HG03060 (cell line): Measurements from ENCODE around the gene PRLR.

ENCODE experiments used
- ATAC-seq: cut with Tn5 transposase; IDR thresholded peaks from one replicate; pipeline ENCODE4 v1.9.1; 2021; ENCODE audit warnings: low read depth, moderate number of reproducible peaks; ENCODE audit not compliant: unreplicated experiment

The PRLR gene

DNA sequence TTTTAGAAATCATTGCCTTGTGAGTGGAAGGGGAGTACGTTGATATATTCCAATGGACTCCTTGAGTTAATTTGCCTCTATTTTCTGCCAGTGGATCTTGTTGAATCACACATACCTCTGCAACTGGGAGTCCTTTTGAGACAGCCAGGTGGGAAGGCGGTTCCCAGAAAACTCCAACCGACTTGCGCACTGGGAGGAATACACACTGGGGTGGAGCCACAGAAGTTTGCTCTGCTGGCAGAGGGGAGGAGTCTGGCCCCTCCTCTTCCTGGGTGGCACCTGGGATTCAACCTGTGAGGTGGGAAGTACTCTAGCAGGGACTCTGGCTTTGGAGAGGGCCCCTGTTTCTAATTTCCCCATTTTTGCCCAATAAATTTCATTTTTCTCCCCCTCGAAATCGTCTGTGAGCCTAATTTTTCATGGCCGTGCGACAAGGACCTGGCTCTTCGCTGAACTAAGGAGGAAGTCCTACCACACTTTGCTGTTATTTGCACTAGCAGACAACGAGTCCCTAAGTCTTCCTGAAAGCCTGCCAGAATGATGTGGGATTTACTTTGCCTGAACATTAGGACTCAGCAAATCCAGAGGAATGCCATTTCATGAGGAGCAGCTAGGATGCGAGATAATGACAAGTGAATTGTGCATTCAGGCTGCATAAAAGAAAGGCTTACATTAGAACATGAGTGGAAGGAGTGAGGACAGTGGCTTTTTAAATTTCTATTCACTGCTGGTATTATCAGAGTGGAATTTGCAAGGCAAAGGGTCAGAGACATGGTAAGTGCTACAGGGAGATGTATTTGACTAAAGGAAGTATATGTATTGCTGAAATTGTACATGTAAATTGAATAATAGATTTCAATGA lies 67.2 kb downstream of the PRLR start:
- ATAC-seq: no peak

DNA sequence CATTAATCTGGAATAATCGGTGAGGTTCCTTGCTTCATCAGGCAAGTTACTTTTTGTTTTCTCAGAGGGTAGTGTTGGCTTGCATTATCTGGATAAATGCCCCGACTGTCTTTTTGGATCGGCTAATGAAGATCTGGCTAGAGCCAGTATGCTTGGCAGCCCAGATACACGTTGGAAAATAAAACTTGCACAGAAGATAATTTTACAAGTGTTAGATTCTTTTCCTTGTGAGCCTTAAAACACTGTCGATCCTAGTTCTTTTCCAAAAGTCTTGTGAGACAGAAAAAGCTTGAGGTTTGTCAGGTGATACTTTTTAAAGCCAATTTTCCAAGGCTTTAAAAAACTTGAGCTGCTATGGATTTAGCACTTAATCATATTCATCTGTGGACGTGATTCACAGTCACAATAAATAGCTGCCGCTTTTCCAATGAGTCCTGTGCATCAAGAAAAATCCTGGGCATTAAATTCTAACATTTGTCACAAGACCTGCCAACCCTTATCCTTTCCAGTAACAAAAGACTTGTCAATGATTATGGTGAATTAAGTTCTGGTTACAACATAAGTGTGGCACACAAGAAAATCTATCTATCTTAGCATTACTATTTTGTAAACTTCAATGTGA lies 68.5 kb downstream of the PRLR start:
- no peak for ATAC-seq

DNA sequence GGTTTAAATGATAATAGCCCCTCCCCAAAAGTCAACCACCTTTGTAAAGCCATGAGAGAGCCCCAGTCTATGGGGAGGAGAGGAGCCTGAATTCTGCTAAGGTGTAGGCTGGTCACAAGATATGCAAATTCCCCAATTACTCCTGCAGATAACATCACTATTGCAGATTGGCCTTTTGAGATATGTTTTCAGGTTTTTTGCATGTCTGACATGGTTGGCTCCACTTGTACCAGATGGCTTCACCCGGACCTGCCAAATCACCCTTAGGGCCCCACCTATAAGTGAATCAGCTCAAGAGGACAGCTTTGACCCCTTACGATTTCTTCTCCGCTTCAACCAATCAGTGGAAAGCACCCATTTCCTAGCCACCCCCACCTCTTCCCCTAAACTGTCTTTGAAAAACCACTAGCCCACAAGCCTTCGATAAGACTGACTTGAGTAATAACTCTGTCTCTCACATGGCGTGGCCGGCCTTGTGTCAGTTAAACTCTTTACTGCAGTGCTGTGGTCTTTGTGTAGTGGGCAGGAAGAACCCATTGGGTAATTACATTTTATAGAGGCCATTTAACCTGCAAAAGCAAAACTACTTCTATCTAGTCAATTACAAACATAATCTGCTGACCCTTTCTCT lies 69.7 kb downstream of the PRLR start:
- no peak for ATAC-seq

DNA sequence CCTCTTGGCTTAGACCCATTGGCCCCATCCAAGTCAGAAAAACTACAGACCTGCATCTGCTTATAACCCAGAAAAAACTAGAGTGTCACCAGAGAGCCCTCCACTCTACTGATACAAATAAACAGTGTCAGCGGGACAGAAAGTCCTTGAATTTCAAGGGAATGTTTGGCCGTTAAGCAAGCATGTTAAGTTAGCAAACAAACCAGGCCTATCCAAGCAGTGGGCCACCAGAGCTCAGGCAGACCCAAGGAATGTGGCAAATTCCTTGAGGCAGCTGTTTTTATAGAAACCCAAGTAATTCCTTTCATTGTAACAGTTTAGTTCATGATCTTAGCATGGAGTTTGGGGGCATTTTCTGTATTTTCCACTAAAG lies 70.9 kb downstream of the PRLR start:
- no peak for ATAC-seq

DNA sequence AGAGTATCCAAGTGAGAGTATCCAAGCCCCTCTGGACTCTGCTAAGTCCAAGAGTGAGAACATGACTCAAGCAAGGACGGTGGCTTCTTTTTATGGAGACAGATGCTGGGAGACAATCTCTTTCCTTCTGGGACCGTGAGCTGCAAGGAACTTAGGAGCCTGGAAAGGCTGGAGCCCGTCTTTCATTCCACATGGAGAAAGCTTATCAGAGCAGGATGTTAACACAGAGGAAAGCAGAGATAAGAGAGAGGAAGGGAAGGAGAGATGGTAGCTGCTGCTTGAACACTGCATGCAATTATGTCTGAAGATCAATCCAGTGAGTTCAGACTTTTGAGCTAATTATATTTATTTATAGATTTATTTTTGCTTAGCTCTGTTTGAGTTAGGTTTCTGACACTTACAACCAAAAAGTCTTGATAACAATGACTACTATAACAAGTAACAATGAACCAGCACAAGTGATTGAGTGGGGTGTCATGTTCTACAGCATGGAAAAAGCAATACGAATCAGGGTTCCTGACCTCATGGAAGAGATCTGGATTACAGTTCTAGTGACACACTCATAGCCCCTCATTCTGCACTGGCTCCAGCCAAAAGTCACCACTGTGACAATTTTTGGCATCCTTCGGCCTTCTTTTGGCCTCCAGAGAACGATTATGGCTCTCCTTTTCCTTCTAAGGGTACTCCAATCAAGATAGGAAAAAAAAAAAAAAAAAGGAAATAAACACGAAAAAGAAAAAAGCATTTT lies 71.5 kb downstream of the PRLR start:
- ATAC-seq: no peak

DNA sequence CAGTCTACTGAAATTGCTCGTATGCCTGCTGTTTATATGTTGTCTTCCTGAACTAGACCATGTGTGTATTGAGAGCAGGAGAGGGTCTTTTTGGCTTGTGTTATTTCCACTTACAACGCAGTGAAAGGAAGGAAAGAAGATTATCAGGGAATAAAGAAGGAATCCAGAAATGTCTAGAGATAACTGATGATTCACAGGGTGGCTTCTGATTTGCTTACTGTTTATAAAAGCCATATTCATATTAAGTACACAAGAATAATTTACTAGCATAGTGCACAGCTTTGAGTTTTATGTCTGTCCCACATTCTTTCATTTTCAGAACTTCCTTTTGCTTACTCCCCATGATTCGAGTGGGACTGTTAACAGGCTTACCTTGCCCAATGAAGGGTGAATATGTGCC lies 72.1 kb downstream of the PRLR start:
- no peak for ATAC-seq

DNA sequence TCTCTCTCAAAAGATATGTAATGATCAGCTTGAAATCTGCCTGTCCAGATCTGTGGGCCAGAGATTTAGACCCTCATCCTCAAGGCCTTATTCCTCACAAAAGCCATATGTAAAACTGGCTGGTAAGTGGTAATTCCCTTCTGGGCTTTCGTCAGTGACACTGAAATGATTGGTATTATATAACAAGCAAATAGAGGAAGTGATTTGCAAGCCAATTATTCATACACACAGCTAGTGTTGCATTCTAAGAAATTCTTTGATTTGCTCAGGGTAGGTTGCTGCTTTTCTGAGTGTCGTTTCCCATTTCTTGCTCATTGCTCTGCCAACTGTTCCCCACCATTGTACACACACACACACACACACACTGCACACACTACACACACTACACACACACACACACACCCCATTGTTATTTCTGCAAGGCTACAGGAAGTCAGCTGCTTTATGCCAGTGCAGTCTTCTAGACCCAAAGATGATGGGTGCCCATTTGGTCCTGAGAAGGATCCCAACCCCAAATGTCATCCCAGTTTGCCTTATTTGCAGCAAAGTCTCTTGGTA lies 76.8 kb downstream of the PRLR start:
- ATAC-seq: no peak

DNA sequence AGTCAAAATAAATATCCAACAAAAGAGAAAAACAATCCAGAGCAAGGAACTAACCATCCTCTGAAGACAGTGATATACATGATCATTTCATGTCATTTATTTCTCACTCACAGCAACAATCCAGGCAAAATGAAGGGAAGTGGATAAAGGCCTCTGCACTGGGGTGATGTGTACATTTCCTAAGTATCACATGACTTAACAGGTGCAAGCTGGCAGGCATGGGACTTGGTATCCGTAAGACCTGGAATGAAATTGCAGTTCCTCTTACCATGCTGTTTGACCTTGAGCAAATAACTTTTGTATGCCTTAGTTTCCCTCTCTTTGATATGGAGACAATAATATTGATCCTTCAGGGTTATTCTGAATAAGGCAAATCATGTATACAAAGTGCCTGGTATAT lies 77.6 kb downstream of the PRLR start:
- no peak for ATAC-seq

DNA sequence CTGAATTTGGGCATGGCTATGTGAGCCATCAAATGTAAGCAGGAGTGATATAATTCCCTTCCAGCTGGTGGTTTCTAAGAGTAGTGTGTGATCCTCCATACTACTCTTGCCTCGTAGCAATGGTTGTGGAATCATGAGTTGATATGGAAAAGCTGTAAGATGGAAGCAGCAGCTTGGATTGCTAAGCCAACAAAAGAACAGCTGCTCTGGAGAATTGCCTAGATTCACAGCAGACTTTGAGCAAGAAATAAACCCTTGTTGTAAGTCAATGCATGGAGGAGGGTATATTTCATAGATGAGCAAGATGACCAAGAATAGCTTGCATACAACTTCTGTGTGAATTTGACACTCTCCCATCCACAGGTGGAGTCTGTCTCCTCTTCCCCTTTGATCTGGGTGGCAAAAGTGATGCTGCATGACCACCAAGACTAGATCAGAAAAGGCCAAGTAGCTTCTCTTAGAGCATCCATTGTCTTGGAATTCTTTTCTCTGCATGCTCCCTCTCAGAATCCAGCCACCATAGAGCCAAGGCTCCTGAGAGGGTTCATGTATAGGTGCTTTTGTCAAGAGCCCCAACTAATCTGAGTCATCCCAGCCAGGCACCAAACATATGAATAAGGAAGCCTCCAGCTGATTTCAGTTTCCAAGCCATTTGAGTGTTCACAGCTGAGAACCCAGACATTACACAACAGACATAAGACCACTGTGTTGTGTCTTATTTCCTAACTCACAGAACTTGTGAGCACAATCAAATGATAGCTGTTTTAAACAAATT lies 79.0 kb downstream of the PRLR start:
- ATAC-seq: no peak

DNA sequence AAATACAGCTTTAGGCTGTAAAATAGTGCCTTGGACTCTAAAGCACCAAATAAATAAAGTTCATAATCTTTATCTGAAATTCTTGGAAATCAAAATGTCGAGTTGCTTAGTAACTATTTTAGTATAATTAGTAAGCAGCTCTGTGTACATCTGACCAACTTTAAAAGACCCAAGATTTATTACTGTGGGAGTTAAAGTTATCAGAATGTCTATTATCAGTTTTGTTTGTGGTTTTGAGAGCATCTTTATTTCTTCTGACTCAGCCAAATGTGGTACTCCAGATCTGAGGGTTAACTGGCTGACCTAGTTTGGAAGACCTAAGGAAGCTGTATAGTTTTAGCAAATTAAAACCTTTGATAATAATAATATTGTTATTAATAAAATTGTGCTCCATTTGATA lies 81.2 kb downstream of the PRLR start:
- ATAC-seq: no peak

DNA sequence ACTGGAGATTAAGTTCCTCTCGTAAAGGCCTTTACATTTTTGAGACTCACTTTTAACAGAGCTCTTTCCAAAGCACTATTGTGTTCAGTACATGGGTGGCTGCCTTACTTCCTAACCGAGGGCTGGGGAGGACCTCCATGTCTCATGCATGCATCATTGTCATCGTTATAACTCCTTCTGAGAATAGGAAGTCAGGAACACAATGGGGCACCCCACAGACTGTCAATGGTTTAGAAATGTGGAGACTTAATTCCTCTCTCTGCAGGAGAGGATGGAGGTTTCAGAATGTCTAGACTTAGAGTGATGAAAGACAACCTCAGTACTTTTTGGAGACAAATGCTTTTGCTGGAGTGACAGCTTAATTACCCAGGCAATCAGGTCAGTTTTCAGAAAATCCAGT lies 83.9 kb downstream of the PRLR start:
- ATAC-seq: no peak

DNA sequence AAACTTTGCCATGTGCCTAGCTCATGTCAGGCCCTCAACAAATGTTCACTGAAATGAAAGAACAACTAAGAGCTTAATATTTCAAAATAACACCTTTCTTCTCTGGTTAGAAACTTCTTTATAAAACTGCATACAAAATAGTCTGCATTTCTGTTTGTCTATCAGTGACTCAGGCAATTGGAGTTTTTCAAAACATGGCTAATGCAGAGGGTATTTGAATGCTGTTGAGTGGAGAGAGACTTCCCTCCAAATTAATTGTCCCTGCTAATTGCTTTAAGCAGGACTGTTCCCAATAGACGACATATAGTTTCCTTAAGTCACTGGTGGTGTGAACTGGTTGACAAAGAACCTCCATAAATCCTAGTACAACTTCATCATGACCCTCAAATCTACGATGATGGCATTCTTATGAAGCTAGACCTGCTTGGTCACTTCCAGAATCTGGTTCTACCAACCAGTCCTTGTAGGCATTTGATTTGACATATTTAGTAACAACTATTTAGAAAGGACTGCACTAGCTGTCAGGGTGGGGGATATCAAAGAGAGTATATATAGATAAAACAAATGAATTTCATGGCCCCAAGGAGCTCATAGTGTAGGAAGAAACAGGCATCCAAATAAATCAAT lies 84.5 kb downstream of the PRLR start:
- no peak for ATAC-seq

DNA sequence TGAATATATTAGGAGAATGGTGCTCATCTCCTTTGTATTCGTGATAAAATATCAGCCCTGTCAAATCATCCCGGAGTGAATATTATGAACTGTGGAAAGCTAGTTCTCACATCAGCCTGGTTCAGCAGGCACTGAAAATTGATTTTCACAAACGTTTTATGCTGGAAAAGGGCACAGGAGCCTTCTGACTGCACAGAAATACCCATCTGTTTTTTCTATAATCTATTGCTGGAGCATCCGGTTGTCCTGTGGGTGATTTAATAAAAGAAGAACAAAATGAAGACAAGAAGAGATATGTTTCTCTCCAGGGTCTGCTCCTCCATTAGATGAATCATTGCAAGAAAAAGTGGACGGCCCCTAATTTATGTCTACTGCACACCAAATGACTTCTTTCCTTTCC lies 85.3 kb downstream of the PRLR start:
- ATAC-seq: no peak

DNA sequence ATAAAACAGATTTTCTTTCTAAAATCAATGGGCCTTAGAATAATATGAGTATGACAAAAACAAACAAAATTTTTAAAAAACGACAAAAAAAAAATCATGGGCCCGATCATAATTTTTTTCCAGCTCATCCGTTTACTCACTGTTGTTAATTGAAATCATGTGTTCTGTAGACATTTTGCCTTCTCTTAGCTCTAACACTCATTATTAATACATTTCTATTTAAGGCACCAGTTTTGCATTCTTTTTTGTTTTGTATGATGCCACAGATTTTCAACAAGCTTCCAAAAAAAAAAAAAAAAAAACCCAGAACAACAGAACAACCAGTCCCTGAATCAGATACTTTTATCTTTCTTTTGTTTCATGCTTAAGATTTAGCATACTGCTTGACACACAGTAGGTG lies 86.4 kb downstream of the PRLR start:
- no peak for ATAC-seq

DNA sequence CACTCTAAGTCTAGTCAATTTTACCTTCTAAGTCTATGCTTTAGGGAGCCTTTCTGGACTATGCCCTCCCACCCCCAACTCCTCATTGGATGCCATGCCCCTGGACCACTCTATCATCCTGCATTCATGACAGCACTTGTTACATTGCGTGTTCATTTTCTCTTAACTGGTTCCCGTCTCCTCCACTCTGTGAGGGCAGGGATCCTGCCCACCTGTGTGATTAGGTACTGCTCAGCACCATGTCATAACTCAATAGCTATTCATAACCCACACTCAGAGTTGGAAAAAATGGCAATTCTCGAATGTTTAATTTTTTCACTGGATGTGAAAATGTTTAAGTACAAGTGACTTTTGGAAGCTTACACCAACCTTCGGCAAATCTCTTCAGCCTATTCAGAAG lies 88.5 kb downstream of the PRLR start:
- ATAC-seq: no peak

DNA sequence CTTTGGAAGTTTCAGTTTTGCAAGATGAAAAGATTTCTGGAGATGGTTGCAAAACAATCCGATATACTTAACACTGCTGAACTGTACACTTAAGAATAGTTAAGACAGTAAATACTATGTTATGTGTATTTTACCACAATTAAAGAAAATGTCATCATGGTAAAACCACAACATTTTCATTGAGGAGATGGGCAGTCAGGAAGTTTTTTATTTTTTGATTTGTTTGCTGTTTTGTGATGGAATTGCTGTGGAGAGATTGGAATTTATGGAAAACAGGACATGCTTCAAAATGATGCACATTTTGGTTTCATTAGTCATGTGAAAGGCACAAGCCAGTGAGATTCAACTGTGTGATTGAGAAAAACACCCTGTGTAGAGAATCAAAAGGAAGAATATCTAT lies 92.1 kb downstream of the PRLR start:
- ATAC-seq: no peak

DNA sequence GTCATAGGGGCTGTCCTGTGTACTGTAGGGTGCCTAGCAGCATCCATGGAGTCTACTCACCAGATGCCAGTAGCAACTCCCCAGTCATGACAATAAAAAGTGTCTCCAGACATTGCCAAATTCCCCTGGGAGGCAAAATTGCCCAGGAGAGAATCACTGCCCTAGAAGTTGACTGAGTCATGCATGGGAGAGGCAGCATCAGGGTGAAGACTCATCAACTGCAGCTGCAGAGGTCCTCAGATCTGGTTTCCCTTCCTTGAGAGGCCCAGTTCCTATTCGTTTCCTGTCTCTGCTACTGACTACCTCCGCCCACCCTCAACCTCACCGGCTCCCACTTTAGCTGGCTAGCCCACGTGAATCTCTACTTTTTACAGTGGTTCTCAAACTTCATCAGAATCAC lies 93.9 kb downstream of the PRLR start:
- ATAC-seq: no peak

DNA sequence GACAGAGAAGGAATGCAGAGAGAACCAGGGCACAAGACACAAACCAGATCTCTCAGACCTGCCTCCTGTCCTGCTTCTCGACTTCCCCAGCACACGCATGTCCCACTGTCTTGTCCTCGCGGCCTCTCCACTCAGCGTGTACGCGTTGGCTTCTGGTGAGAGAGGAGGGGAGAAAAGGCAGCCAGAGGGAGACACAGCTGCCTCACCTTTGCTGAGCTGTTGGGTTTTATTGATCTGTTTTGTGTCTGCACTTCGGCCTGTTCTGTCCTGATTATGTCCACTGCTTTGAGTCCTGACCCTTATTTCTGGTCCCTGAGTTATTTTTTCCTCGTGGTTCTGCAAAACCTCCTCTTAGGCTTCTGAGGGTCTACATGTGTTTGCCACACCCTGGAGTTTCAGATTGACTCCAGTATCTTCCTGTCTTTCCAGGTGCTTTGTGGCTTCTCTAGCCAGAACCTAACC lies 95.0 kb downstream of the PRLR start:
- no peak for ATAC-seq

DNA sequence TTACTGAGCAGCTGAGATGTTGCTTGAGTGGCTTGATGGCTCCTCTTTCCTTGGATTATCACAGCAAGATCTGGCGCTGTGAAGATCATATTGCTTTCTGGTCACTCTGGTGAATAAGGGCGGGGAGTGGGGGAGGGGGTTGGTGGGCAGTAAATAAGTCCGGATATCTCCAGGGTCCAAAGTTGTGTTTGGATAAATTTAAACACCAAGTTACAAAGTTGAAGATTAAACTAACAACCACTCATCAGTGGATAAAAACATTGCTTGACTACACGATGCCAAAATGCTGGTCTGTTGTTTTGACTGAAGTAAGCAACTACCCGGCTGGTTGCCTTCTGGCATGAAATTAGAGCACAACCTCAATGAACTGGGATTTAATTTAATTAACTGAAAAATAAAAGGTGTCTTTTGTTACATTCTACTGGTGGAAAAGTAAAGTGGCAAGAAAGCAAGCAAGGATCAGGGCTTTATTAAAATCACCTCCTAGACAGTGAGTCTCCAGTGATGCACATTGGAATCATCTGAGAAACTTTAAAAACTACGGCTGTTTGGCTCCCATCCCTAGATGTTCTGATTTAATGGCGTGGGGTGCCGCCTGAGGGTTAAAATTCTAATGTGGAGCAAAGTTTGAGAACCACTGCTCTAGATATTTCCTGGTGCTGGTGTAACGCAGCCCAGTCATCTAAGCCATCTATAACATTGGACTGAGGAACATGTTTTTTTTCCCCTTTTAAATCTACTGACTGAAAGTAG lies 95.8 kb downstream of the PRLR start:
- ATAC-seq: no peak
